A204.1 (cell line): Measurements from ENCODE around the gene OASL.

Source experiments
- FAIRE-seq: peaks from 2 replicates; lab custom pipeline; 2012; peaks lifted over from hg19 to GRCh38; lab: Jason Lieb, UNC

OASL gene

DNA sequence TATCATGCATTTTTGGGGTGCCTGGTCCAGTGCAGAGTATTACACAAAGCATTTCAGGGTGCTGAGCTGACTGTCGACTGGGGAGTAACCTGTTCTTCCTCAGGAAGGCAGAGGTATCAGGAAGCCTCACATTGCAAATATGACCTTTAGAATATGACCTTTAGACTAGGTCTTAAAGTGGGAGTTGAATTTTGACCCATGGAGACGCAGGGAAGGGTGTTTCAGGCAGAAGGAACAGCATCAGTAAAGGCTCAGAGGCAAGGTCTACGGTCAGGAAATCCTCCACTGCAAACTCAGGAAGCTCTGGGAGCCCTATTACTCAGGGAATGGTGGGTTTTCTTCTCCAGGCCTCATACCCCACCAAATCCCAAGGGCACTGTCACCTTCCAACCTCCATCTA lies 49.4 kb downstream of the OASL start:
- no peak for FAIRE-seq

DNA sequence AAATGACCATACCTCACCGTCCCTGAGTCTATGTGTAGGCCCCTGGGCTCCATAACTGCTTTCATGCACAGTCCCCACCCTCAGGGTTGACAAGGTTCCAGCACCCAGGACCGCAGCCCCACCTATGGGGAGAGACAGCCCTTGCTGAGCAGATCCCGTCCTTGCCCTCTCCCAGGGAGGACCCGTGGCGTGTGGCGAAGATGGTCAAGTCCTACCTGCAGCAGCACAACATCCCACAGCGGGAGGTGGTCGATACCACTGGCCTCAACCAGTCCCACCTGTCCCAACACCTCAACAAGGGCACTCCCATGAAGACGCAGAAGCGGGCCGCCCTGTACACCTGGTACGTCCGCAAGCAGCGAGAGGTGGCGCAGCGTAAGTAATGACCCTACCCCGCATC lies 50.4 kb downstream of the OASL start:
- no peak for FAIRE-seq

GRCh38 chr12:120988234-120988633 lies 50.8 kb downstream of the OASL start:
- no peak for FAIRE-seq

DNA sequence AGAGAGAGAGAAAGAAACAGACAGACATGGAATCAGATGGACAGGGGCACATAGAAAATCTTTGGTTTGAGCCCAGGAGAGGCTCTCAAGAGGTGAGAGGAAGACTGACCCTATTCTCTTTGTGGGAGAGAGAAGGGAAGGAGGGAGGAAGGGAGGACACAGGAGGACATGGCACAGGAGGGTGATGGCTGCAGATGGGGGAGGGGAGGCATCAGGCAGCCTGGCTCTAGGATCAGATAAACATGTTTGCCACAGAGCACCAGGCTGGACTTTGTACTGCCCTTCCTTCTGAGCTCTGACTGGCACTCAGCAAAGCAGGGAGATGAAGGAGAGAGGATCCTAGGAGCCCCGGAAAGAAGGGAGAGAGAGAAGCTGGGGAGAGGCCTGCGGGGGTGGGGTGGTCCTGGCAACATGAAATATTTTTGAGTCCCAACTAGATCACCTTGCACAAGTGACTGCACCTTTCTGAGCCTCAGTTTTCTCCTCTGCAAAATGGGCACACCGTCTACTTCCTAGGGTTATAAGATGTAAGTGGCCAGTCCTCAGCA lies 54.6 kb downstream of the OASL start:
- no peak for FAIRE-seq

DNA sequence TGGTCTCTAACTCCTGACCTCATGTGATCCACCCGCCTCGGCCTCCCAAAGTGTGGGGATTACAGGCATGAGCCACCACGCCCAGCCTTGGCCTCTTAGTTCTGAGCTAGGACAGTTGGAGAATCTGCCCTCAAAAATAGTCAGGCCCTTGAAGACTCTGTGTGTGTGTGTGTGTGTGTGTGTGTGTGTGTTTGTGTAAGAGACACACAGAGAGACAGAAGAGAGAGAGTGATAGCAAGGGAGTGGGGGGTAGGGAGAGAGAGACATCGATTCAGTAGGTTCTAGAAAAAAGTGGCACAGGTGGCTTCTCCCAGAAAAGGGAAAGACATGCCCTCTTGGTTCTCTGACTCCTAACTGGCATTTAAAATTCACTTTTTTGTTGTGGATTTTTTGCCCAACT lies 55.3 kb downstream of the OASL start:
- FAIRE-seq, result no peak

GRCh38 chr12:120982659-120983058 lies 56.4 kb downstream of the OASL start:
- no peak for FAIRE-seq

DNA sequence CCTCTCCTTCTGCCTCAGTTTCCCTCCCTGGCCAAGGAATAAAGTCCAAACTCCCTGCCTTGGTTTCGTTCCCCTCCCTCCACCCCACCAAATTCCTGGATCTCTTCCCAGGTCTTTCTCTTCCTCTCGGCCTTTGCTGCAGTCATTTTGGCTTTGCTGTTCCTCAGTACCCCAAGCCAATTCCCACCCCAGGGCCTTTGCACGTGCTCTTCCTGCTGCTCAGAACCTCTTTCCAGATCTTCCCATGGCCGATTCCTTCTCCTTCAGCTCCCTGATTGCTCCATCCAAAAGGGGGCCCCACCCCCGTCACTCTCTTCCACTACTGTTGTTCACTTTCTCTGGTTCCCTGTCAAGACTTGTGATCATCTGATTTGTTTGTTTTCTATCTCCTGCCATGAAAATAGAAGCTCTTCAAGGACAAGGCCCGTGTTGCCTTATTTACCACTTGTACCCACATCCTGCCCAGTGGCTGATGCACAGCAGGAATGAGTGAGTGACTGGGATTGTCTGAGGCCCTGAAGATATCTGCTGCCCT lies 57.6 kb downstream of the OASL start:
- FAIRE-seq, result no peak

GRCh38 chr12:120980800-120981368 lies 58.2 kb downstream of the OASL start:
- FAIRE-seq, result no peak

GRCh38 chr12:120979862-120980696 lies 59.0 kb downstream of the OASL start:
- FAIRE-seq, result no peak

DNA sequence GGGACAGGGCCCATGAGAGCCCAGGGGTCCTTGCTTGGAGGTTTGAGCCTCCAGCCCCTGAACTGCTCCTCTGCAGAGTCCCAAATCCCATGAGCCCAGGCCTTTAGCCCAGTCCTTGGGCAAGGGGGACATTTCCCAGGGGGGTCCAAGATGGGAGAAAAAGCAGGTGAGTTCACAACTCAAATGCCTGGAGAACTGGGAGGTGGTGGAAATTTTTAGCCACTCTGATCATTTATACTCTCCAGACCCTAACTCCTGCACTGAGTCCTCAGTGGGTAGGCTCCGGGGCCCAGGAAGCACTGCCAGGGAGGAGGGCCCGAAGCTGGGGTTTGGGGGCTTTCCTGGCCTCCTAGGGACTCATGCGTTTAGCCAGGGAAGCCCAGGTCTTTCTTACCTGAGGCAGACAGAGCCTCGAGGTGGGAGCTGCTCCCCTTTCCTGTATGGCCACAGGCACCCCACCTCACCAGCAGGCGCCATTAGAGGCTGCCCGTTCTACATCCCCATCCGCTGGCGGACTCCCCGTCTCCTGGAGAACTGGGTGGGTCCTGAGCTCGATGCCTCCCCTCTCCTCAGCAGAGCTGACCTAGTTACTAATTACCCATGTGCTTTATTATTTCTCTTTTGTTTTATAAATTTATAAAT lies 59.7 kb downstream of the OASL start:
- FAIRE-seq, result no peak

DNA sequence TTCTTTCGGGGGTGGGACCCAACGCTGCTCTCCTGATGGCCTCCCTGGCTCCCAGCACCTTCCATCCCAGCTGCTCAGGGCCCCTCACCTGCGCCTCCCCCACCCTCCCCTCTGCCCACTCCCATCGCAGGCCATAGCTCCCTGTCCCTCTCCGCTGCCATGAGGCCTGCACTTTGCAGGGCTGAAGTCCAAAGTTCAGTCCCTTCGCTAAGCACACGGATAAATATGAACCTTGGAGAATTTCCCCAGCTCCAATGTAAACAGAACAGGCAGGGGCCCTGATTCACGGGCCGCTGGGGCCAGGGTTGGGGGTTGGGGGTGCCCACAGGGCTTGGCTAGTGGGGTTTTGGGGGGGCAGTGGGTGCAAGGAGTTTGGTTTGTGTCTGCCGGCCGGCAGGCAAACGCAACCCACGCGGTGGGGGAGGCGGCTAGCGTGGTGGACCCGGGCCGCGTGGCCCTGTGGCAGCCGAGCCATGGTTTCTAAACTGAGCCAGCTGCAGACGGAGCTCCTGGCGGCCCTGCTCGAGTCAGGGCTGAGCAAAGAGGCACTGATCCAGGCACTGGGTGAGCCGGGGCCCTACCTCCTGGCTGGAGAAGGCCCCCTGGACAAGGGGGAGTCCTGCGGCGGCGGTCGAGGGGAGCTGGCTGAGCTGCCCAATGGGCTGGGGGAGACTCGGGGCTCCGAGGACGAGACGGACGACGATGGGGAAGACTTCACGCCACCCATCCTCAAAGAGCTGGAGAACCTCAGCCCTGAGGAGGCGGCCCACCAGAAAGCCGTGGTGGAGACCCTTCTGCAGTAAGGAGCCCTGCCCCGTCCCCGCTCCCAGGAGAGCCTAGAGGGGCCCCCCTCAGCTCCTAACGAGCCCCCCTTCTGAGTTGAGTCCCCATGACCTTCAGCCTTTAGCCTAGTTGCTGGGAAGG lies 60.5 kb downstream of the OASL start, which contains the start of gene HNF1A:
TSS of gene HNF1A (plus strand) at position 248 of the 924 bp plus-strand sequence. CDS start at position 474, 226 bp downstream.
- FAIRE-seq, result no peak

DNA sequence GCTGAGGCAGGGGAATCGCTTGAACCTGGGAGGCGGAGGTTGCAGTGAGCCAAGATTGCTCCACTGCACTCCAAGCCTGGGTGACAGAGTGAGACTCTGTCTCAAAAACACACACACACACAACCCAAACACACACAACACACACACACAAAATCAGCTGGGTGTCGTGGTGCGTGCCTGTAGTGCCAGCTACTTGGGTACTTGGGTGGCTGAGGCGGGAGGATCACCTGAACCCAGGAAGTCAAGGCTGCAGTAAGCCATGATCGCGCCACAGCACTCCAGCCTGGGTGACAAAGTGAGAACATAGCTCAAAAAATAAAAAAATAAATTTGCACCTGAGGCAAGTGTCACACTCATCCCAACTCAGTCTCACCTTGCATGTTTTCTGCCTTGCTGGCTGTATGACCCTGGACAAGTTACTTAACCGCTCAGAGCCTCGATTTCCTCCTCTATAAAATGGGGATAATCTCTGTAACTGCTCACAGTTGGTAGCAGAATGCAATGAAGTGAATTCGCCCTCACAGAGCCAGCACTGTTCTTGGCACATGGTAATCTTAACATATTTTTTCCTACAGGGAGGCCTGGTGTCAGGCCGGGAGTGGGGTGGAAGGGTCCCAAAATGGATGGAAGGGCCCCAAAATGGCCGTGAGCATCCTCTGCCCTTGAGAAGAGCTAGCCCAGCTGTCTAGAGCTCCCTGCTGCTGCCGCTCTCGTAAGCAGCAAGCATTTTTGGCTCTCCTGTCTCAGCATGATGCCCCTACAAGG lies 61.3 kb downstream of the OASL start:
- FAIRE-seq, result no peak

DNA sequence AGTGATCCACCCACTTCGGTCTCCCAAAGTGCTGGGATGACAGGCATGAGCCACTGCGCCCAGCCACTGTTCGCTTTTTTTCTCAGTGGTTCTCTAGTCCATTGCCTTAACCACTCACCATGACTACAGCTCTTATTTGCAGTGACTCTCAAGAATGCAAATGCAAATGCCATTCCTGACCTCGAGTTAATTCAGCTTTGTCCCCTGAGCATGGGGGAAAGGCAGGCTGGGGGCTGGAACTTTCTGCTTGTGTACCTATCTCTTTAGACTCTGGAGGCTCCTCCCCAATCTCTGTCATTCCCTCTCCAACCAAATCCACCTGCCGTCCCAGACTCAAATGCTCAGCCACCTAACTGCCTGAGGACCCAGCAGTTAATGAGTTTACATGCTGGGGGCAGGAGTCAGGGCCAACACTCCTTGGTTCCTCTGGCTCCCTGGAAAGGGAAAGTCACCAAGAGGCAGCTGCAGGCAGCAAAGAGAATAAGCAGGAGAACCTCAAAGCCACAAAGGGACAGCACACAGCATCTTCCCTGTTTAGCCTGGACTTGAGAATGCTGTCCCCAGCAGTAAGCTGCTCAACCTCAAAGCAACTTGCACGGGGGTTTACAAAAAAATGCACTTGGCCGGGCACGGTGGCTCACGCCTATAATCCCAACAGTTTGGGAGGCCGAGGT lies 66.0 kb downstream of the OASL start:
- no peak for FAIRE-seq

DNA sequence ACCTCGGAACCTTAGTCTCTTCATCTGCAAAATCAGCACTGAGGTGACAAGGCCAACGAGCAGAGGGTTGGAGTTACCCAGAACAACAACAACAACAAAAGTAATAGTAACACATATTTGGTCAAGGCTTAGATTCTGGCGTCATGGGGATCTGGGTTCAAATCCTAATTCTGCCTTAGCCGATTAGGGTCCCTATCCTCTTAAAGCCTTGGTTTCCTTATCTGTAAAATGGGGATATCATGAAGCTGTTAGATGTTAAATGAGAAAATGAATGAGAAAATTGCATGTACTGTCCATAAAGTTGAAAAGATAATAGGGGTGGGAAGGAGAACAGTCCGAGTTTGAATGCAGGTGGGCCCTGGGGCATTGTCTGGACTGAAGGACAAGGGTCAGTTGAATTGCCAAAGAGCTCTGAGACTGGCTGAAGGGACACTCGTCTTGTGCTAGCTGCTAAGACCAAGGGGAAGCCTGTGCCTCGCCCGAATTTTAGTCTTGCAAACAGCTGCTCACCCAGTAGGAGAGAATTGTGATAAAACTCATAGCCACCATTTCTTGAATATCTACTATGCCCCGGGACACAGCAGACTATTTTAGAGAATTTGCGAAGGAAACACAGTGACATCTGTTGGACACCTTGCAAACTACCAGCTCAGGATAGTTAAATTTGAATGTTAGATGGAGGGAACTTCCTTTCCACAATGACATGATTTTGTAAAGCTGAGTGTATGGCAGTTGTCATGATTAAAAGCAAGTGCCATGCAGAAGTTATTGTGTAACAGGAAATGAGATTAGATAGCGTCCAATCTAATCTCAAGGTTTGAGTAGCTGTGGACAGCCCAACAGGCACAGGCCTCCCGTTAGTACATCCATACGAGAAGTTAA lies 67.5 kb downstream of the OASL start:
- FAIRE-seq, result peak; percentile 96

- FAIRE-seq, result no peak
These were observed 68.7 kb downstream of the OASL start for GRCh38 chr12:120970310-120970709.
